Karpas-422 (cell line): Measurements from ENCODE around the gene ATP2A1. TPM values are rescaled to one million over a fixed set of nuclear protein-coding genes. Genes with fewer than 3 reads are reported as not detected.
"Not testable (repeated sequence)": the region's sequence is repeated elsewhere in the genome, so short reads cannot be mapped to it uniquely, and the experiment has no call there.

Experiments used
- DNase-seq: peaks from one replicate; pipeline ENCODE4 v3.0.0-alpha.2; 2015
- H2AFZ ChIP-seq: fragments of 200-600 bp; sonication (generic); 2 replicates; pipeline ENCODE4 v1.6.1; 2014; ENCODE audit warnings: antibody characterized with exemption, low read length, mixed read lengths
- H3K27ac ChIP-seq: fragments of 200-600 bp; sonication (generic); 2 replicates; pipeline ENCODE4 v1.5.1; 2014; ENCODE audit warnings: mild to moderate bottlenecking, low read length, moderate library complexity
- H3K27me3 ChIP-seq: fragments of 200-600 bp; sonication (generic); 2 replicates; pipeline ENCODE4 v1.6.1; 2014; ENCODE audit warnings: low read length, mixed read lengths
- H3K36me3 ChIP-seq: fragments of 200-600 bp; sonication (generic); 2 replicates; pipeline ENCODE4 v1.6.1; 2014; ENCODE audit warnings: low read length, mixed read lengths; ENCODE audit not compliant: insufficient read depth
- H3K4me1 ChIP-seq: fragments of 200-600 bp; sonication (generic); 2 replicates; pipeline ENCODE4 v1.6.1; 2014; ENCODE audit warnings: mild to moderate bottlenecking, low read length, mixed read lengths
- H3K4me2 ChIP-seq: fragments of 200-600 bp; sonication (generic); 2 replicates; pipeline ENCODE4 v1.6.1; 2014; ENCODE audit warnings: low read length, low read depth, mild to moderate bottlenecking; ENCODE audit not compliant: poor library complexity, severe bottlenecking
- H3K4me3 ChIP-seq: fragments of 200-600 bp; sonication (generic); 2 replicates; pipeline ENCODE4 v1.5.1; 2014; ENCODE audit warnings: mild to moderate bottlenecking, antibody characterized with exemption, low read length, mixed read lengths
- H3K79me2 ChIP-seq: fragments of 200-600 bp; sonication (generic); 2 replicates; pipeline ENCODE4 v1.6.1; 2014; ENCODE audit warnings: mild to moderate bottlenecking, low read length, mixed read lengths
- H3K9ac ChIP-seq: fragments of 200-600 bp; sonication (generic); 2 replicates; pipeline ENCODE4 v1.6.0; 2014; ENCODE audit warnings: low read length
- H3K9me2 ChIP-seq: fragments of 200-600 bp; sonication (generic), shearing (Covaris generic); replicated peaks from 2 replicates; pipeline ENCODE4 v1.6.0; 2014; ENCODE audit warnings: mild to moderate bottlenecking, low read length, moderate library complexity; ENCODE audit not compliant: insufficient read depth
- H3K9me3 ChIP-seq: fragments of 300-700, 200-600 bp; sonication (generic); 2 replicates; pipeline ENCODE4 v1.6.1; 2014; ENCODE audit warnings: low read length, mixed read lengths
- H4K20me1 ChIP-seq: fragments of 200-600 bp; sonication (generic); 2 replicates; pipeline ENCODE4 v1.6.1; 2014; ENCODE audit warnings: mild to moderate bottlenecking, antibody characterized with exemption, low read length, low read depth; ENCODE audit not compliant: insufficient read depth
- total RNA-seq: library from RNA; depleted of rRNA; stranded (reverse); fragments of >200 nt; shearing (Covaris generic); gene quantifications from 2 replicates; pipeline ENCODE4 v1.2.3, GENCODE V29; 2014; ENCODE audit warnings: low replicate concordance

The ATP2A1 gene
- total RNA-seq, 1 experiment from 2014 or later = 0.75 TPM

- H3K27ac ChIP-seq = peak overlapping the region; percentile 98
- DNase-seq = peak; percentile 95
- no peaks in the 10 kb centered on the region for H3K9me2 ChIP-seq
- peaks cover 5% of the 10 kb centered on the region for H3K36me3 ChIP-seq
- H3K27me3 ChIP-seq = no peaks in the 10 kb centered on the region
- peak overlapping the region; percentile 94 for H3K9ac ChIP-seq
- H3K4me1 ChIP-seq = peaks cover 30% of the 10 kb centered on the region
- peak overlapping the region; percentile 71 for H3K4me3 ChIP-seq
- H3K79me2 ChIP-seq = peaks cover 10% of the 10 kb centered on the region
- H3K4me2 ChIP-seq = peak overlapping the region; percentile 86
- no peaks in the 10 kb centered on the region for H3K9me3 ChIP-seq
- no peak overlapping the region for H2AFZ ChIP-seq
- H4K20me1 ChIP-seq = no peaks in the 10 kb centered on the region
Measured at GRCh38 chr16:28925386-28926228, 47.3 kb downstream of the ATP2A1 start.

GRCh38 chr16:28926284-28926683 is 48.0 kb downstream of the ATP2A1 start:
- not testable (repeated sequence) for DNase-seq, H3K36me3 ChIP-seq, H3K9me3 ChIP-seq, H2AFZ ChIP-seq, H4K20me1 ChIP-seq, H3K79me2 ChIP-seq, H3K9me2 ChIP-seq, H3K27me3 ChIP-seq
- peak overlapping the region; percentile 98 for H3K27ac ChIP-seq
- peak overlapping the region; percentile 86 for H3K4me2 ChIP-seq
- H3K9ac ChIP-seq = peak overlapping the region; percentile 94
- peaks cover 37% of the 10 kb centered on the region for H3K4me1 ChIP-seq
- peak overlapping the region; percentile 71 for H3K4me3 ChIP-seq

- Histone ChIP-seq H3K27ac (peak overlapping the region; percentile 59; the same call in 1 of the 2 replicates), H3K36me3 (peaks cover 5% of the 10 kb centered on the region), H3K9me3 (no peaks in the 10 kb centered on the region), H3K27me3 (no peaks in the 10 kb centered on the region), H3K4me3 (no peak overlapping the region), H2AFZ (no peak overlapping the region), H4K20me1 (no peaks in the 10 kb centered on the region), H3K4me2 (no peak overlapping the region), H3K79me2 (peaks cover 21% of the 10 kb centered on the region), H3K9ac (no peak overlapping the region), H3K9me2 (no peaks in the 10 kb centered on the region), H3K4me1 (peaks cover 44% of the 10 kb centered on the region)
- DNase-seq = peak; percentile 41
Measured at GRCh38 chr16:28927815-28928214, 49.5 kb downstream of the ATP2A1 start.

GRCh38 chr16:28930203-28930602 is 51.9 kb downstream of the ATP2A1 start:
- Histone ChIP-seq H2AFZ (no peak overlapping the region), H4K20me1 (no peaks in the 10 kb centered on the region), H3K79me2 (peaks cover 26% of the 10 kb centered on the region), H3K9ac (peak overlapping the region; percentile 92), H3K9me3 (no peaks in the 10 kb centered on the region), H3K4me2 (peak overlapping the region; percentile 86), H3K4me1 (peaks cover 32% of the 10 kb centered on the region), H3K36me3 (peaks cover 8% of the 10 kb centered on the region), H3K27ac (peak overlapping the region; percentile 98), H3K9me2 (no peaks in the 10 kb centered on the region), H3K27me3 (no peaks in the 10 kb centered on the region), H3K4me3 (no peak overlapping the region)
- DNase-seq = no peak

GRCh38 chr16:28930652-28931051 is 52.4 kb downstream of the ATP2A1 start:
- no peaks in the 10 kb centered on the region for H3K27me3 ChIP-seq

GRCh38 chr16:28931801-28932225 is 53.5 kb downstream of the ATP2A1 start, which contains the start of gene CD19:
Gene CD19, plus strand, starts transcription at chr16:28931971. Its CDS starts 30 bp downstream, at chr16:28932001.
- H3K9me3 ChIP-seq = no peaks in the 10 kb centered on the region
- H3K9ac ChIP-seq = peak within 1 kb of the TSS; percentile 92
- no peaks in the 10 kb centered on the region for H4K20me1 ChIP-seq
- peak within 1 kb of the TSS; percentile 86 for H3K4me2 ChIP-seq
- H3K27ac ChIP-seq = peak within 1 kb of the TSS; percentile 98
- H3K36me3 ChIP-seq = peaks cover 12% of the 10 kb centered on the region
- H3K4me1 ChIP-seq = peaks cover 28% of the 10 kb centered on the region
- H3K9me2 ChIP-seq = no peaks in the 10 kb centered on the region
- H2AFZ ChIP-seq = peak within 1 kb of the TSS; percentile 21; the same call in 1 of the 2 replicates
- no peaks in the 10 kb centered on the region for H3K27me3 ChIP-seq
- DNase-seq = peak; percentile 74
- peak within 1 kb of the TSS; percentile 80 for H3K4me3 ChIP-seq
- H3K79me2 ChIP-seq = peaks cover 26% of the 10 kb centered on the region

More at GRCh38 chr16:28930652-28931051, 52.4 kb downstream of the ATP2A1 start:
- peak; percentile 93 for DNase-seq
- H2AFZ ChIP-seq = no peak overlapping the region
- H3K36me3 ChIP-seq = peaks cover 8% of the 10 kb centered on the region
- no peaks in the 10 kb centered on the region for H4K20me1 ChIP-seq
- H3K9me2 ChIP-seq = no peaks in the 10 kb centered on the region
- peaks cover 26% of the 10 kb centered on the region for H3K79me2 ChIP-seq
- H3K4me2 ChIP-seq = peak overlapping the region; percentile 86
- no peaks in the 10 kb centered on the region for H3K9me3 ChIP-seq
- H3K4me3 ChIP-seq = peak overlapping the region; percentile 80
- peak overlapping the region; percentile 98 for H3K27ac ChIP-seq
- peak overlapping the region; percentile 92 for H3K9ac ChIP-seq
- H3K4me1 ChIP-seq = peaks cover 32% of the 10 kb centered on the region

GRCh38 chr16:28932339-28933141 is 54.3 kb downstream of the ATP2A1 start:
- Histone ChIP-seq H3K4me3 (peak overlapping the region; percentile 80), H3K36me3 (peaks cover 19% of the 10 kb centered on the region), H3K4me2 (peak overlapping the region; percentile 86), H3K27ac (peak overlapping the region; percentile 98), H3K9ac (peak overlapping the region; percentile 92), H3K79me2 (peaks cover 26% of the 10 kb centered on the region), H2AFZ (no peak overlapping the region), H3K9me2 (no peaks in the 10 kb centered on the region), H3K4me1 (peaks cover 28% of the 10 kb centered on the region), H3K9me3 (no peaks in the 10 kb centered on the region), H4K20me1 (no peaks in the 10 kb centered on the region), H3K27me3 (no peaks in the 10 kb centered on the region)
- peak; percentile 67 for DNase-seq

- H3K27me3 ChIP-seq = no peaks in the 10 kb centered on the region
- peak overlapping the region; percentile 86 for H3K4me2 ChIP-seq
- peak overlapping the region; percentile 80 for H3K4me3 ChIP-seq
- H2AFZ ChIP-seq = no peak overlapping the region
- no peaks in the 10 kb centered on the region for H3K9me2 ChIP-seq
- DNase-seq = no peak
- H3K4me1 ChIP-seq = peaks cover 28% of the 10 kb centered on the region
- H3K27ac ChIP-seq = peak overlapping the region; percentile 98
- peak overlapping the region; percentile 92 for H3K9ac ChIP-seq
- H3K79me2 ChIP-seq = peaks cover 26% of the 10 kb centered on the region
- no peaks in the 10 kb centered on the region for H4K20me1 ChIP-seq
- H3K36me3 ChIP-seq = peaks cover 21% of the 10 kb centered on the region
- H3K9me3 ChIP-seq = no peaks in the 10 kb centered on the region
Measured at GRCh38 chr16:28933171-28933570, 54.9 kb downstream of the ATP2A1 start.
